OCI-LY3 (cell line): ENCODE data around the gene ZXDC.

Source experiments
- H2AFZ ChIP-seq: fragments of 200-600, 300-600 bp; shearing (Covaris generic); 2 replicates; pipeline ENCODE4 v1.6.0; 2014; ENCODE audit warnings: antibody characterized with exemption, low read depth, low read length
- H3K27ac ChIP-seq: fragments of 200-600, 300-600 bp; sonication (generic); 2 replicates; pipeline ENCODE4 v1.5.1; 2014; ENCODE audit warnings: mild to moderate bottlenecking, low read length, moderate library complexity, mixed read lengths
- H3K27me3 ChIP-seq: fragments of 200-600, 300-600 bp; sonication (generic); 2 replicates; pipeline ENCODE4 v1.6.1; 2014; ENCODE audit warnings: low read depth, low read length, mixed read lengths
- H3K36me3 ChIP-seq: fragments of 200-600, 300-600 bp; sonication (generic); replicated peaks from 2 replicates; pipeline ENCODE3; 2014; ENCODE audit warnings: low read depth, low read length, mixed read lengths
- H3K4me1 ChIP-seq: fragments of 300-600, 200-600 bp; sonication (generic); 2 replicates; pipeline ENCODE4 v1.6.1; 2014; ENCODE audit warnings: low read length, mixed read lengths
- H3K4me2 ChIP-seq: fragments of 200-600, 300-600 bp; sonication (generic); 2 replicates; pipeline ENCODE4 v1.6.1; 2014; ENCODE audit warnings: low read length, mixed read lengths
- H3K4me3 ChIP-seq: fragments of 300-600, 200-600 bp; sonication (generic); 2 replicates; pipeline ENCODE4 v1.5.1; 2014; ENCODE audit warnings: antibody characterized with exemption, mild to moderate bottlenecking, low read length, moderate library complexity
- H3K79me2 ChIP-seq: fragments of 300-600, 200-600 bp; shearing (Covaris generic); 2 replicates; pipeline ENCODE4 v1.6.1; 2014; ENCODE audit warnings: mild to moderate bottlenecking, low read length, mixed read lengths
- H3K9ac ChIP-seq: fragments of 300-600, 200-600 bp; shearing (Covaris generic); 2 replicates; pipeline ENCODE4 v1.6.0; 2014; ENCODE audit warnings: mild to moderate bottlenecking, low read length, moderate library complexity
- H3K9me3 ChIP-seq: fragments of 200-600, 300-600 bp; shearing (Covaris generic); 2 replicates; pipeline ENCODE4 v1.6.1; 2014; ENCODE audit warnings: low read length, mixed read lengths; ENCODE audit not compliant: insufficient read depth
- H4K20me1 ChIP-seq: fragments of 200-600, 300-600 bp; sonication (generic); 2 replicates; pipeline ENCODE4 v1.6.1; 2016; ENCODE audit warnings: low read length, mixed read lengths; ENCODE audit not compliant: insufficient read depth
- EZH2phosphoT487 ChIP-seq: fragments of 200-600 bp; shearing (Covaris generic); IDR thresholded peaks from 2 replicates; pipeline ENCODE4 v1.6.1; 2018; ENCODE audit warnings: antibody characterized with exemption, mixed run types, low read depth
- TF ChIP-seq, protein P1 (sequence below): fragments of 200-600, 300-600 bp; sonication (generic); IDR thresholded peaks from 2 replicates; pipeline ENCODE4 v1.5.1; 2014; ENCODE audit warnings: antibody characterized with exemption, low read length, low read depth

The ZXDC gene

DNA sequence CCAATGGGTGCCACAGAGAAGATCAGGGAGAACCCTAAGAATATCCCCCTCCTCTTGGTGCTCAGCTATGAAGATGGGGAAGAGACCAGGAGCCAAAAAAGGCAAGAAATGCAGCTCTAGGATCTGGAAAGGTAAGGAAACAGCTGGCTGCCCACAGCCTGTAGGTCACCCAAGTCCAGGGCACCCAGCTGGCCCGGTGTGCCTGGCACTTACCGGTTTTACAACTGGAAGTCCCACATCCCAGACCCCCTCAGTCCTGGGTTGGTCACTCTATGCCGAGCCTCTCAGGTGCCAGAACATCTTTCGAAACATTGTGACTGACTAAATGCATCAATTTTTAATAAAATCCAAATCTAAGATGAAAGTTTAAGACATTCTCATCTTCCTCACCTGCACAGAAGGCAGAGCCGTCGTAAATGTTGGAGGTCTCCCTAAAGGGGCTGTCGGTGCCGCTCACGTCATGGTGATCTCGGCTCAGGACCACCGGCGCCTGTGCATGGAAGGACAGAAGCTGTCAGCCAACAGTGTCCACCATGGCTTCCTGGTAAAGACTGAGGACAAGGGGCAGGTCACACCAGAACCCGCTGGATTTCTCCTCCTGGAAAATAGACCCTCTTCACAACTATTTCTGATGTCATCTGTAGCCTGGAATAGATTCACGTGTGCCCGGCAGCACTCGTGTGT lies 13.3 kb upstream of the ZXDC start:
- no peak overlapping the region for H3K27ac ChIP-seq
- no peaks in the 10 kb centered on the region for H4K20me1 ChIP-seq
- no peak overlapping the region for H3K4me3 ChIP-seq
- no peak overlapping the region for H2AFZ ChIP-seq
- no peak overlapping the region for H3K9ac ChIP-seq
- no peak overlapping the region for H3K4me2 ChIP-seq
- no peaks in the 10 kb centered on the region for H3K79me2 ChIP-seq
- H3K4me1 ChIP-seq = no peaks in the 10 kb centered on the region
- TF ChIP-seq EZH2phosphoT487 = no peak
- TF ChIP-seq, protein P1, sequence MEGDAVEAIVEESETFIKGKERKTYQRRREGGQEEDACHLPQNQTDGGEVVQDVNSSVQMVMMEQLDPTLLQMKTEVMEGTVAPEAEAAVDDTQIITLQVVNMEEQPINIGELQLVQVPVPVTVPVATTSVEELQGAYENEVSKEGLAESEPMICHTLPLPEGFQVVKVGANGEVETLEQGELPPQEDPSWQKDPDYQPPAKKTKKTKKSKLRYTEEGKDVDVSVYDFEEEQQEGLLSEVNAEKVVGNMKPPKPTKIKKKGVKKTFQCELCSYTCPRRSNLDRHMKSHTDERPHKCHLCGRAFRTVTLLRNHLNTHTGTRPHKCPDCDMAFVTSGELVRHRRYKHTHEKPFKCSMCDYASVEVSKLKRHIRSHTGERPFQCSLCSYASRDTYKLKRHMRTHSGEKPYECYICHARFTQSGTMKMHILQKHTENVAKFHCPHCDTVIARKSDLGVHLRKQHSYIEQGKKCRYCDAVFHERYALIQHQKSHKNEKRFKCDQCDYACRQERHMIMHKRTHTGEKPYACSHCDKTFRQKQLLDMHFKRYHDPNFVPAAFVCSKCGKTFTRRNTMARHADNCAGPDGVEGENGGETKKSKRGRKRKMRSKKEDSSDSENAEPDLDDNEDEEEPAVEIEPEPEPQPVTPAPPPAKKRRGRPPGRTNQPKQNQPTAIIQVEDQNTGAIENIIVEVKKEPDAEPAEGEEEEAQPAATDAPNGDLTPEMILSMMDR = no peak
- no peaks in the 10 kb centered on the region for H3K36me3 ChIP-seq
- no peaks in the 10 kb centered on the region for H3K9me3 ChIP-seq
- H3K27me3 ChIP-seq = peaks cover 5% of the 10 kb centered on the region; the same call in 1 of the 2 replicates

DNA sequence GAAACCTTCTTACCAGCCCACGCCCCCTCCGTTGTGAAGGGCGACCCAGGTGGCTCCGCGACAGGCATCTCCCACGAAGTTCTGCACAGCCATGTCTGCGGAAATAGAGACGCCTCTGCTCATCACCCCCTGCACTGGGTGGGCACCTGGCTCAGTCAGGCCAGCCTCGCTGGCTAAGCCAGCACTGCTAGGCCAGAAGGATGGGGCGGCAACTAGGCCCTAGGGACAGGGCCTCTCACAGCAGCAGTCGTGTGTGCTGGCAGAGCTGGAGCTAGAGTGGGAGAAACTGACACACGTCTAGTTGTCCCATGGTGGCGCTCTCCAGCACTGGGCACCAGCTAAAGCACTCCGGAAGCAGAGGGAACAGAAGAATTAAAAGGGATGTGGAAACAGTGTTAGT lies 12.5 kb upstream of the ZXDC start:
- no peak overlapping the region for H3K4me3 ChIP-seq
- no peaks in the 10 kb centered on the region; the same call in 1 of the 2 replicates for H3K27me3 ChIP-seq
- no peaks in the 10 kb centered on the region for H3K36me3 ChIP-seq
- H3K4me1 ChIP-seq = no peaks in the 10 kb centered on the region
- H2AFZ ChIP-seq = no peak overlapping the region
- no peak overlapping the region for H3K27ac ChIP-seq
- TF ChIP-seq, protein P1 = no peak
- no peaks in the 10 kb centered on the region for H3K79me2 ChIP-seq
- H3K9ac ChIP-seq = no peak overlapping the region
- H4K20me1 ChIP-seq = no peaks in the 10 kb centered on the region
- H3K4me2 ChIP-seq = no peak overlapping the region
- no peaks in the 10 kb centered on the region for H3K9me3 ChIP-seq

DNA sequence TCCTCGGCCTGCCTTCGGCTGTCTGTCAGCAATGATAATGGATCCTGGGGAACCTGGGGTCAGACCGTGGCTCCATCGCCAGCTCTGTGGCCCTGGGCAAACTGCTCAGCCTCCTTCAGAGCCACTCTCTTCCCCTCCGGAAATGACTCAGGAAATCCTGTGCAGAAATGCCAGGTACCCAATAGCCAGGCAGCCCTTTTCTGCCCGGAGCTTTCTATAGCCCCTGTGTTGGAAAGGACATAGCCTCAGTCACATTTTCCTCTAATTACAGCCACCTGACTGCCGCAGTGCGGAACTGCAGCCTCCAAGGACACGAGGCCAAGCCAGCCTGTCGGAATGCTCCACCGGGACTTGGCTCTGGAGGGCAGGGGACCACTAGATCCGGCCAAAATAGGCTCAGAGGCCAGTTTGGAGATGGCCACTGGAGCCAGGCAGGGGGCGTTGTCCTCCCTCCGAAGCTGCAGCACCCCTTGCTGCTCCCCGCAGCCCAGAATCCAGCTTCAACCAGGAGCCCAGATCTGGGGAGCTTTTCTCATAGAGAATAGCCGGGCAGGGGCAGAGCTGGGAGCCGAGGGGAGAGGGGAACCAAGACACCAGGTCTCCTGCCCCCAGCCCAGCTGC lies 11.6 kb upstream of the ZXDC start:
- H3K9ac ChIP-seq = no peak overlapping the region
- H3K4me2 ChIP-seq = no peak overlapping the region
- H3K79me2 ChIP-seq = no peaks in the 10 kb centered on the region
- no peaks in the 10 kb centered on the region for H3K27me3 ChIP-seq
- H3K36me3 ChIP-seq = no peaks in the 10 kb centered on the region
- H3K27ac ChIP-seq = no peak overlapping the region
- H3K9me3 ChIP-seq = no peaks in the 10 kb centered on the region
- no peak overlapping the region for H3K4me3 ChIP-seq
- TF ChIP-seq EZH2phosphoT487 = no peak
- TF ChIP-seq, protein P1 = no peak
- H3K4me1 ChIP-seq = no peaks in the 10 kb centered on the region
- H2AFZ ChIP-seq = no peak overlapping the region
- no peaks in the 10 kb centered on the region for H4K20me1 ChIP-seq

DNA sequence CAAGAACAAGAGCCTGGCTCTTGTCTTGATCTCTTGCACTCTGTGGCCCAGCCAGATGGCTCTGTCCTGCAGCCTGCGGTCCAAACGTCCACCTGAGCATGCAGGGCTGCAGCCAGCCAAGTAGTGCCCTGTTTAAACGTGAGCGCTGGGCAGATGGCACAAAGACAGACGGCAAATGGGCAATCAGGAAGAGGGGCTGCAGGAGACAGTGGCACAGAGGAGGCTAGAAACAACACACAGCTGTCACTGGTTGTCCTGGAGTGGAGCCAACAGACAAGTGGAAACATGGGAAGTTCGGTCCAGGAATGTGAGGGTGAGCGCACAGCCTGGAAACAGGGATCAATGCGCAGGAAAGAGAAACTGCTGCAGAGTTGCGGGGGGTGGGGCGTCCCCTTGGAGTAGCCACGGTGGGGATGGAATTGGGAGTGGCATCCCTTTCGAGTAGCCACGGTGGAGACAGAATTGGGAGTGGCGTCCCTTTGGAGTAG lies 10.7 kb upstream of the ZXDC start:
- no peaks in the 10 kb centered on the region for H3K4me1 ChIP-seq
- H3K27me3 ChIP-seq = no peaks in the 10 kb centered on the region
- H3K4me3 ChIP-seq = no peak overlapping the region
- H3K9ac ChIP-seq = no peak overlapping the region
- no peak overlapping the region for H2AFZ ChIP-seq
- no peaks in the 10 kb centered on the region for H4K20me1 ChIP-seq
- TF ChIP-seq, protein P1 = no peak
- no peak for TF ChIP-seq EZH2phosphoT487
- no peaks in the 10 kb centered on the region for H3K36me3 ChIP-seq
- no peak overlapping the region for H3K27ac ChIP-seq
- no peak overlapping the region for H3K4me2 ChIP-seq
- no peaks in the 10 kb centered on the region for H3K79me2 ChIP-seq
- no peaks in the 10 kb centered on the region for H3K9me3 ChIP-seq
